GM15510 (cell line): ENCODE results near the gene PML.

Source experiments
- POLR2A ChIP-seq: IDR thresholded peaks from 3 replicates; pipeline ENCODE4 v1.6.1; 2011; ENCODE audit warnings: borderline replicate concordance; ENCODE audit not compliant: insufficient read length; ENCODE audit errors: extremely low read depth

Gene PML

GRCh38 chr15:73954188-73955145 lies 40.0 kb upstream of the PML start:
- TF ChIP-seq POLR2A, result no peak

GRCh38 chr15:73955326-73955725 lies 39.2 kb upstream of the PML start:
- TF ChIP-seq POLR2A, result no peak

- TF ChIP-seq POLR2A, result no peak
Observed at GRCh38 chr15:73955861-73956742, 38.4 kb upstream of the PML start.

GRCh38 chr15:73956743-73957135 lies 37.8 kb upstream of the PML start:
- no peak for TF ChIP-seq POLR2A

GRCh38 chr15:73957276-73957675 lies 37.2 kb upstream of the PML start:
- TF ChIP-seq POLR2A, result no peak

GRCh38 chr15:73957785-73958184 lies 36.7 kb upstream of the PML start:
- TF ChIP-seq POLR2A, result no peak

GRCh38 chr15:73959012-73959581 lies 35.4 kb upstream of the PML start:
- TF ChIP-seq POLR2A, result no peak

GRCh38 chr15:73959801-73960200 lies 34.7 kb upstream of the PML start:
- TF ChIP-seq POLR2A, result no peak

GRCh38 chr15:73962433-73962832 lies 32.1 kb upstream of the PML start:
- TF ChIP-seq POLR2A, result no peak

- no peak for TF ChIP-seq POLR2A
Observed at GRCh38 chr15:73964736-73965093, 29.8 kb upstream of the PML start.

- no peak for TF ChIP-seq POLR2A
Observed at GRCh38 chr15:73965094-73965757, 29.3 kb upstream of the PML start.

GRCh38 chr15:73965758-73966113 lies 28.8 kb upstream of the PML start:
- no peak for TF ChIP-seq POLR2A

GRCh38 chr15:73968461-73968860 lies 26.1 kb upstream of the PML start:
- no peak for TF ChIP-seq POLR2A

GRCh38 chr15:73969151-73969759 lies 25.3 kb upstream of the PML start:
- no peak for TF ChIP-seq POLR2A
